ENCODE data around the gene CCDC8. TPM values are rescaled to one million over a fixed set of nuclear protein-coding genes. Genes with fewer than 3 reads are reported as not detected.

CCDC8 gene
- total RNA-seq, 1 experiment from 2014 or later = 27.5 TPM

DNA sequence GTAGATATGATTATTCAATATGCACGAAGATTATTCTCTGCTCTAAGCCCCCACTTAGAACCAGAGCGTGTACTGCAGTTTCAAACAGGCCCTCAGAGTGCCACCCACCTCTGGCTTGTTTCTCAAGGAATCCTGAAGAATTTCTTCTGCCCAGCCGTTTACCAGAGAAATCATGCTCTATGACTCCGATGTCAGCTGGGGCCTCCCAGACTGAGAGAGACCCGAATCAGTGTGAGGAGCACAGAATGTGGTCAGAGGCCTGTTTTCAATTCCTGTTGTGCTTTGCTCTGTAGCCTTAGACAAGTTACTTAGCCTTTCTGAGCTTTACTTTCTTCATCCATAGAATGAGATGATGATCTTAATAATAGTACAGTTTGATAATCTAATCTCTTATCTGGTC is 9.8 kb upstream of the CCDC8 start:
- Mint-ChIP-seq H3K36me3 (ENCODE audit: insufficient read depth in 1 of 3, low read depth in 3 of 3) (no peaks in the 10 kb centered on the region), H3K27me3 (ENCODE audit: low read depth) (peaks cover 26% of the 10 kb centered on the region), H3K27ac (no peak overlapping the region), H3K9me3 (no peaks in the 10 kb centered on the region), H3K4me3 (no peak overlapping the region), H3K4me1 (peaks cover 17 to 23% of the 10 kb centered on the region in 2 experiments)
- Histone ChIP-seq H3K23ac (ENCODE audit: insufficient read length, low read depth, low read length) (no peak overlapping the region), H3K4ac (ENCODE audit: low read depth, low read length) (no peak overlapping the region), H3K4me2 (ENCODE audit: insufficient read depth, insufficient read length, low read length) (no peak overlapping the region), H2AK5ac (ENCODE audit: insufficient read length, low read length) (no peak overlapping the region), H3K79me2 (ENCODE audit: insufficient read depth, low read length) (no peaks in the 10 kb centered on the region), H2BK5ac (ENCODE audit: insufficient read length, low read length) (no peak overlapping the region), H2BK120ac (ENCODE audit: low read depth, low read length, poor library complexity, severe bottlenecking) (no peak overlapping the region), H3T11ph (ENCODE audit: low read length) (no peak overlapping the region), H2BK20ac (ENCODE audit: low read depth, low read length, poor library complexity, severe bottlenecking) (no peak overlapping the region), H3K56ac (ENCODE audit: insufficient read length, low read depth, low read length) (no peak overlapping the region), H3K9me3 (ENCODE audit: control insufficient read depth, low read depth, low read length) (no peaks in the 10 kb centered on the region), H4K5ac (ENCODE audit: insufficient read length, low read depth, low read length) (no peak overlapping the region), H2BK15ac (ENCODE audit: low read depth, low read length) (no peak overlapping the region), H2BK12ac (ENCODE audit: insufficient read length, low read depth, low read length) (no peak overlapping the region), H2AFZ (ENCODE audit: low read length) (no peak overlapping the region), H3K27me3 (ENCODE audit: insufficient read depth, low read length) (no peaks in the 10 kb centered on the region; the same call in none of the 2 replicates), H3K14ac (ENCODE audit: insufficient read depth, low read length) (no peak overlapping the region), H3K9ac (ENCODE audit: extremely low read depth, insufficient read length, low read length) (no peak overlapping the region), H4K91ac (ENCODE audit: insufficient read length, low read depth, low read length) (no peak overlapping the region), H4K8ac (replicated peaks; ENCODE audit: insufficient read length, low read depth, low read length) (no peak overlapping the region), H3K18ac (ENCODE audit: insufficient read length, low read depth, low read length) (no peak overlapping the region), H3K27ac (ENCODE audit: insufficient read length, low read depth, low read length) (no peak overlapping the region), H4K20me1 (ENCODE audit: control insufficient read depth, insufficient read depth, insufficient read length) (no peaks in the 10 kb centered on the region), H3K4me1 (ENCODE audit: insufficient read depth, low read length) (no peaks in the 10 kb centered on the region), H3K79me1 (ENCODE audit: insufficient read depth, low read depth, low read length, poor library complexity, severe bottlenecking) (no peaks in the 10 kb centered on the region), H3K23me2 (ENCODE audit: insufficient read length, low read depth, low read length, poor library complexity, severe bottlenecking) (peaks cover 9% of the 10 kb centered on the region)
- no CpG with 5 or more reads among the region's 5 CpGs for WGBS (ENCODE audit: extremely low coverage, insufficient read length, low lambda C conversion rate)
- TF ChIP-seq, protein P1, sequence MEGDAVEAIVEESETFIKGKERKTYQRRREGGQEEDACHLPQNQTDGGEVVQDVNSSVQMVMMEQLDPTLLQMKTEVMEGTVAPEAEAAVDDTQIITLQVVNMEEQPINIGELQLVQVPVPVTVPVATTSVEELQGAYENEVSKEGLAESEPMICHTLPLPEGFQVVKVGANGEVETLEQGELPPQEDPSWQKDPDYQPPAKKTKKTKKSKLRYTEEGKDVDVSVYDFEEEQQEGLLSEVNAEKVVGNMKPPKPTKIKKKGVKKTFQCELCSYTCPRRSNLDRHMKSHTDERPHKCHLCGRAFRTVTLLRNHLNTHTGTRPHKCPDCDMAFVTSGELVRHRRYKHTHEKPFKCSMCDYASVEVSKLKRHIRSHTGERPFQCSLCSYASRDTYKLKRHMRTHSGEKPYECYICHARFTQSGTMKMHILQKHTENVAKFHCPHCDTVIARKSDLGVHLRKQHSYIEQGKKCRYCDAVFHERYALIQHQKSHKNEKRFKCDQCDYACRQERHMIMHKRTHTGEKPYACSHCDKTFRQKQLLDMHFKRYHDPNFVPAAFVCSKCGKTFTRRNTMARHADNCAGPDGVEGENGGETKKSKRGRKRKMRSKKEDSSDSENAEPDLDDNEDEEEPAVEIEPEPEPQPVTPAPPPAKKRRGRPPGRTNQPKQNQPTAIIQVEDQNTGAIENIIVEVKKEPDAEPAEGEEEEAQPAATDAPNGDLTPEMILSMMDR (conservative IDR thresholded peaks at IDR 0.05) = no peak
- DNase-seq = no peak
